ENCODE data around the gene CEACAM19. TPM values are rescaled to one million over a fixed set of nuclear protein-coding genes. Genes with fewer than 3 reads are reported as not detected.

The CEACAM19 gene, protein sequence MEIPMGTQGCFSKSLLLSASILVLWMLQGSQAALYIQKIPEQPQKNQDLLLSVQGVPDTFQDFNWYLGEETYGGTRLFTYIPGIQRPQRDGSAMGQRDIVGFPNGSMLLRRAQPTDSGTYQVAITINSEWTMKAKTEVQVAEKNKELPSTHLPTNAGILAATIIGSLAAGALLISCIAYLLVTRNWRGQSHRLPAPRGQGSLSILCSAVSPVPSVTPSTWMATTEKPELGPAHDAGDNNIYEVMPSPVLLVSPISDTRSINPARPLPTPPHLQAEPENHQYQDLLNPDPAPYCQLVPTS
- 0.49 and 1.3 TPM in 2 replicates for total RNA-seq

DNA sequence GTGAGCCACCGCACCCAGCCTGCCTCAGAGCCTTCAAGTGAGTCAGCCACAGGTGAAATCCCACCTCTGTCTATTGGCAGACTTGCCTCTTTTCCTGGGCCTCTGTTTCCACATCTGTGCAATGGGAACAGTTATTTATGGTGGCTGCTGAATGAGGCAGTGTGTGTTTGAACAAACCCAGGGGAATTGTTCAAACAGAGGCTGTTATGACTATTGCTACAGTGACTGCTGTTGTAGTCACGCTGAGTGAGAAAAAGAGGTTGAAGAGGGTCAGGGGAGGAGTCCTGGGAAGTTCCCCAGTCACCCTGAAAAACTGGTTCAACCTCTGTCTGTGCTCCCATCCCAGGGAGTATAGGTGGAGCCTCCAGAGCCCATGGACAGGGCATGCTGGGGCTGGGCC, at the start of gene CEACAM19:
Gene CEACAM19 (plus strand): TSS at position 83 of the 400 bp plus-strand sequence. CDS start 450 bp downstream, outside the sequence.

DNA sequence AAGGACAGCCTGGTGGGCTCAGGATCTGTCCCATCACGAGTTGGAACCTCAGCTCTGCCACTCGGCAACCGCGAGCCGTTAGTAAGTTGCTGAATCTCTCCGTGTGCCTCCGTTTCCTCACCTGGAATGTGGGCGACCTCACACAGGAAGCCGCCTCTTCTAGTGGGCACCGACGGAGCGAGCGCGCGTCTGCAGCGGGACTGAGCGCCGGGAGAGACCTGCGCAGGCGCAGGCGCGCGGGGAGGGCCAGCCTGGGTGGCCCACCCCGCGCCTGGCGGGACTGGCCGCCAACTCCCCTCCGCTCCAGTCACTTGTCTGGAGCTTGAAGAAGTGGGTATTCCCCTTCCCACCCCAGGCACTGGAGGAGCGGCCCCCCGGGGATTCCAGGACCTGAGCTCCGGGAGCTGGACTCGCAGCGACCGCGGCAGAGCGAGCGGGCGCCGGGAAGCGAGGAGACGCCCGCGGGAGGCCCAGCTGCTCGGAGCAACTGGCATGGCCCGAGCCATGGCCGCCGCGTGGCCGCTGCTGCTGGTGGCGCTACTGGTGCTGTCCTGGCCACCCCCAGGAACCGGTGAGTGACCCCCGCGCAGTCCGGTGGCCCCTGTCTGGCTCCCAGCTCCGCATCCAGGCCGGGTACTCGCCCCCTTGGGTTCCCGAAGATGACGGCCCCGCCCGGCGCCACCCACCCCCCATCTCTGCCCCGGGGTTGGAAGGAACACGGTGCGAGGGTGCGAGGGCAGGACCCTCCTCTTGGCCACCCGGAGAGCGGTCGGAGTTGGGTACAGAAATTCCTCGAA, 27.5 kb upstream of the CEACAM19 start, which contains the start of gene PVR:
Gene PVR (plus strand): TSS at position 306 of the 797 bp plus-strand sequence. CDS start 187 bp downstream, at position 493.

GRCh38 chr19:44698492-44699201, 27.4 kb downstream of the CEACAM19 start, which contains the start of gene CEACAM16:
TSS of gene CEACAM16 (plus strand) at chr19:44699151. CDS start at chr19:44701457, 2,306 bp downstream.

Small RNA genes lying within 50 kb of the gene (small RNA-seq; reads per million reads assigned to genes)
- not detected for gene RF00285

Other genes starting within 250 kb of the CEACAM19 start
- 17.2 and 20.9 TPM in 2 replicates for gene ZNF229, start 223.0 kb upstream of the CEACAM19 start, total RNA-seq
- 6.8 and 12.0 TPM in 2 replicates for gene ZNF180, start 171.0 kb upstream of the CEACAM19 start, total RNA-seq
- gene CEACAM20, start 141.8 kb upstream of the CEACAM19 start, total RNA-seq, result not detected in 2 replicates
- not detected in 2 replicates for gene IGSF23, start 57.9 kb upstream of the CEACAM19 start, total RNA-seq
- gene PVR, start 27.6 kb upstream of the CEACAM19 start, total RNA-seq, result 39.3 and 41.9 TPM in 2 replicates
- gene CEACAM16, start 27.7 kb downstream of the CEACAM19 start, total RNA-seq, result not detected in 2 replicates
- 10.3 and 16.2 TPM in 2 replicates for gene BCL3, start 77.2 kb downstream of the CEACAM19 start, total RNA-seq
- 0.36 TPM in 1 of 2 replicates, not detected in the other for gene CBLC, start 106.4 kb downstream of the CEACAM19 start, total RNA-seq
- 1.6 and 3.6 TPM in 2 replicates for gene BCAM, start 137.6 kb downstream of the CEACAM19 start, total RNA-seq
- gene NECTIN2, start 174.8 kb downstream of the CEACAM19 start, total RNA-seq, result 53.2 and 53.7 TPM in 2 replicates
- 34.2 and 41.9 TPM in 2 replicates for gene TOMM40, start 219.8 kb downstream of the CEACAM19 start, total RNA-seq
- 2.3 TPM in 2 replicates for gene APOE, start 234.3 kb downstream of the CEACAM19 start, total RNA-seq
- not detected in 2 replicates for gene APOC1, start 243.1 kb downstream of the CEACAM19 start, total RNA-seq

All from hair follicle dermal papilla cell (primary cell).